ENCODE measurements around the gene GATA5.

Gene GATA5

DNA sequence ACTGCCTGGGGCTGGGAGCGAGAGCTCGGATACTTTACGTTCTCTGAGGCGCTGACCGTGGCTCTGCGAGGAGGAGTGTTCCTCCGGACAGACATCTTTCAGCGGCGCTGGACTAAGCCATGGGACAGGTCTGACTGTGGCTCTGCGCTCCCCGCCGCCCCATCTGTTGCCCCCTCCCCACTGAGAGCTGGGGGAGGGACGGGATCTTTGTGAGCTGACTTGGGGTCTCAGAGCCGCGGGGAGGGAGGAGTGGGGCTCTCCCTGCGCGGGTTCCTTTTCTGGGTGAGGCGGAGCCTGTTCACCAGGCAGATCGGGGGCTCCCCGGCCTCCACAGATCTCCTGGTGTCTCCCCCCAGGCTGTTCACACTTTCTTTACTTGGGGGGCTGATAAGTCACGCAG is 11.3 kb upstream of the GATA5 start:
- DNase-seq = no peak

DNA sequence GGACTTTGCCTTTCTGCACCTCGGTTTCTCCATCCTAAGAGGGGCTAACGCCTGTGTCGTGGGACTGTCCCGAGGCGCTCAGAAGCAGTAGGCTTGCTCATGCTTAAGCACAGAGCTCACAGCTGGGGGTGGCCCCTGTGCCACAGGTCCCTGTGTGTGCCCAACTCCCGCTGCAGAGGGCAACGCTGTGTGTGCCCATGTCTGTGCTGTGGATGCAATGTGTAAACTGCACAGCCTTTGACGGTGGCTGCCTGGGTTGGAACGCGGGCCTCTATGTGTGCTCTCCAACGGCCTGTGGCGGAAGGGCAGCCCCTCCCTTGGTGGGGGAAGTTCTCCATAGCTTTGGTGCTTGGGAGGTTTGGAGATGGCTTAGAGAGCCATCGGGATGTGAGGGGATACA is 10.7 kb upstream of the GATA5 start:
- no peak for DNase-seq

DNA sequence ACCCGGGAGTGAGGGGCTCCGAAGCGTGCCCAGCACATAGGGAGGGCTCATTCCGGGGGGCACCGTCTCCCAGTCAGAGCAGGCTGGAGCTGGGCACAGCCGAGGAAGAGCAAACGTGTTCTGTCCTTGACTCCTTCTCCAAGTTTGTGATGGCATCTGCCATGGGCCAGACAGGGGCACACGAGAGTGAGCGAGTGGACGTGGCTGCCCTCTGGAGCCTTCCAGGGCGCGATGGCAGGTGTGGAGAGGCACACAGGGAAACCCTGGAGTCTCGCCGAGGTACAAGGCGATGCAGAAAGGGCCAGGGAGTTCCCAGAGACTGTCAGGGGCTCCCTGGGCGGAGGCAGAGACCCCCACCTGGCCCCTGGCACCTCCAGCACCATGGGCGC is 9.9 kb upstream of the GATA5 start:
- DNase-seq = no peak

DNA sequence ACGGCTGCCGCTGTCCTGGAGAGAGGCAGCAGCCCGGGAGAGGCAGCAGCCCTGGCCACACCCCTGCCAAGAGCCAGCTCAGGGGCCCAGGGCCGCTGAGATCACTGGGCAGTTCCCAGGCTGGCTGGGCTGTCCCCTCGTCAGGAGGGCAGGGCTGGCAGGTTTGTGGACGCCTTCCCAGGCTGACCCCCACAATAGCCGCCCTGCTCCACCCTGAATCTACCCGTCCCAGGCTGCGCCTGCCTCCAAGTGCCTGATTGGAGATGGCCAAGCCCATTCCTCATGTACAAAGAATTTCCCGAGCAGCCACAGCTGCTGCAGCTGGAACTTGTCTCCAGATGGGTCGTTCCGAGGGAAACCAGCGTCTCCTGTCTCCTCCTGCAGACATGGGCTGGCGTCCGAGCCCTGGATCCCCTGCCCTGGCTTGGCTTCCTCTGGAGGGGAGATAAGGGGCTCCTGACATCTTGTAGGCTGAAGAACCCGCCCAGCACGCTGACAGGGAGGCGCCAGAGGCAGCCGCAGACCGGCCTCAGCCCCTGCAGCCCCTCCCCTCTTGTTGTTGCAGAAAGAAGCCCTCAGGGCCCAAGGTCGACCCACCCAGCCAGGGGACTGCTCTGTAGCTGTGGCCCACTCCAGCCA is 9.4 kb upstream of the GATA5 start:
- no peak for DNase-seq

DNA sequence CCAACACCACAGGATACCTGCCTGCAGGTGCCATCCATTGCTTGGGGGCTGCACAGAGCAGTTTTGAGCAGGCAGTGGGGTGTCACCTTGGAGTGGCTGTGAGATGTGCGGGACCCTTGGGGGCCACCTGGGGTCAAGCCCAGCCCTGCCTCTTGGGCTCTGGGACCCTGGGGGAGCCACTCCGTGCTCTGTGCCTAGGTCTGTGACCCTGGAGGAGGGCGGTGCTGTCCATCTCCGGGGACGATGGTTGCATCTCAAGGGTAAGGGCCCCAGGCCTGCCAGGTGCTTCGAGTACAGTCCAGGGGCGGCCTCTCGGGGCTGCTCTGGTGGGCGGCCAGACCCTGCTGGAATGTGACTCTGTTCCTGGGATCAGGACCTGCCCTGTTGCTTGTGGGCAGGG is 8.7 kb upstream of the GATA5 start:
- no peak for DNase-seq

DNA sequence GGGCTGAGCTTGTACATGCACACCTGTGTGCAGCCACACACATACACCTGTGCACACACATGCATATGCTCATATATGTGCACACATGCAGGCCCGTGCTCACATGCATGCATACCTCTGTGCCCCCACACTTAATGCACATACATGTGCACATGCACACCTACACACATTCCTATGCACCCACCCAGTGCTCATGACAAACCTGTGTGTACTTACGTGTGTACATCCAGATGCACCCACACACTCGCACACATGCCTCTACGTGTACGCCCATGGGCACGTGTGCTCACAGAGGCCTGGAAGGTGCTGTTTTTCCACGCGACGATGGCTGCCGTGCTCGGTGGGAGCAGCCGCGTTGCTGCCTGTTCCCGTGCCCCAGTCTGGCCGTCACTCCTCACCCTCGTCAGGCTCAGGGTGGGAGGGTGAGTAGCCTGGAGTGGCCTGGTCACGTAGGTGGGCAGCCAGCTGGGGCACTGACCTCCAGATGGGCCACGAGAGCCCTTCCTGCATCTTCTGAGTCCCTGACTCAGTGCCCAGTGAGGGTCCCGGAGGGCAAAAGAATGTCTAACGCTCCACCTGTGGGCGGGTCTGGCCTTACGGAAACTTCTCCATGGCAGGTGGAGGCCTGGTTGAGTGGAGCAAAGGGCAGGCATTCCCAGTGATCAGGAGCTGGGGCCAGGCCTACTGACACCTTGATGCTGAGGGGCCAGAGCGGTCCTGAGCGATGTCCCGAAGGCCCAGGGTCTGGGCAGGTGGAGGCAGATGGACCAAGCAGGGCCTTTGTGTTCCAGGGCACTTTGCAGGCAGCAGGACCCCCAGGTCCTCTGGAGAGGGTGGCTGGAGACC is 8.0 kb upstream of the GATA5 start:
- no peak for DNase-seq

DNA sequence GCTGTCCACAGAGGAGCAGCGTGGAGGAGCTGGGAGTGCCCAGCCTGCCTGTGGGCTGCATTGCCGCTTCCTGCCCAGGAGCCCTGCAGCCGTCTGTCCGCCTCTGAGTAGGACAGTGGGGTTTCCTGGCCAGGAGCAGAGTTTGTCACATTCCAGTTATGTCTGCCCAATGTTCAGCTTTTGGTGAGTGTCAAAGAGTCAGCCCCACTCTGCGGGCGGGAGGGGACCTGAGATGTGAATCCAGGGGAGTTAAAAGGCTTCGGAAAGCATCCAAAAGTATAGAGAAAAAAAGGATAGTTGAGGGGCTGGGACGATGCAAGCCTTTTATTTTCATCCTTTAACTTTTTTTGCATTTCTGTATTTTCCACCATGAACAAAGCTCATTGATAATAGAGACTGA is 7.2 kb upstream of the GATA5 start:
- no peak for DNase-seq

DNA sequence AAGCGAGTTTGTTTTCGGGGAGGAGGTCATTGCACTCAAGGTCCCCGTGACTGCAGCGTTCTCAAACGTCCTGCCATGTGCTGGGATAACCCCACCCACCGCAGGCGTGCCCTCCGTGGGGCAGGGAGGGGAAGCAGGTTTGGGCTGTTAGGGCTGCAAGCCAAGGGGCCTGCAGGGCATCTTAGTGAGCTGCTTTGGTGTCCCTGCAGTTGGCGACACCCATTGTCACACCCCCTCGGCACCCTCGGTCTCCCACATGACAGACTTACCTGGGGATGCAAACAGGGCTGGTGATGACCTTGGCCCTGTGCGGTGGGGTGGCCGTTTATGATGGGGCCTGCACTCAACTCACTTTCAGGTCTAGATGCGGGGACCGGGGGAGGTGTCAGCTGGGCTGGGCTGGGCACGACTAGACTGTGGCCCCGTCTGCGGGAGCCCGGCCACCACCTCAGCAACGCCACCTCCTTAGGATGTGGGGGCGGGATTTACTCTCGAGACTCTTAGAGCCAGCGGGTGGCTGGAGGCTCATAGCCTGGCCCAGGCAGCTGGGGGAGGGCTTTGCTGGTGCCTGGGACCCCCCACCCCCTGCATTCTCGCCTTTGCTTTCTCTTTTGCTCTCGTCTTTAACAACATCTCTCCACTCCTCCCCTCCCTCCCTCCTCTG is 6.5 kb upstream of the GATA5 start:
- no peak for DNase-seq

DNA sequence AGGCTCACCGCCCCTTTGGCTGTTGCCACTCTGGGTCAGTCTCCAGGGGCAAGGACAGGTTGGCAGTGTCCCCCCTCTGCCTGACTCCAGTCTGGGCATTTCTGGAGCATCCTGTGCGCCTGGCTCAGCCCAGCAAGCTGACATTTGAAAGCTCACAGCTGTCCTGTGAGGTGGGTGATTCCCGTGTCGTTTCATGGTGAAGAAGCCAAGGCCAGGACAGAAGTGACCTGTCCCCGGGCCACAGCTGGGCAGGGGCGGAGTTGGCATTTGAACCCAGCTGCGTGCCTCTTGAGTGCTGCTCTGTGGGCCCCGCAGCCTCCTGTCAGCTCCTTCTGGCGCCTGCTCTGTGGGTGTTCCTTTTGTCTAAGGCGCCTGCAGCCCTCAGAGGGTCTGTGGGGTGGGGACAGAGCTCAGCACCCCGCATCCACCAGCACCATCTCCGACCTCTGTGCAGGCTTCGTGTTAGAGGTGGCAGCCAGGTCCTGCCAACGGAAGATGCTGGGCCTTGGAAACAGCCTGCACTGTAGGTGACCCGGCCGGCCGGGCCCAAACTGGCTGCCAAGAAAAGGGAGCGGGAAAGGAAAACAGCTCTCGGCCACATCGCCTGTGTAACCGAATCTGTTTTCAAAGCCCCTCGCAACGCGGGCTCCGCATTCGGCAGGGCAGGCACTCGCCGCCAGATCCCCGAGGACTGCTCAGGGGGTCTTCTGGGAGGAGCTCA is 5.8 kb upstream of the GATA5 start:
- DNase-seq = no peak

DNA sequence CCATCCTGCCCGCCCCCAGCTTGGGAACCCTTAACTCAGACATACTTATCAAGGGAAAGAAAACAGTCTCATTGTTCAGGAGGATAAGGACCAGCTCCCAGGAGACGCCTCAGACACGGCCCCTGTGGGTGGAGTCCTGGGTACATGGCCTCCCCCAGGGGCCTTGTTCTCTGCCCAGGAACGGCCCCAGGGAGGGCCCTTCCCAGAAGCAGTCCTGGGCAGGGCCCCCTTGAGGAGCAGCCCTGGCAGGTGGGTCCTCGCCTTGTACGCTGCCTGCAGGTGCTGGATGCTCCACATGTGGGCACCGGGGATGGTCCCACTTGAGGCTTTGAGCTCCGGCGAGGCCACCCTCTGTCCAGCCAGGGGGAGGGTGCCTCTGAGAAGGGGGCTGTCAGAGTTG is 4.5 kb upstream of the GATA5 start:
- no peak for DNase-seq

DNA sequence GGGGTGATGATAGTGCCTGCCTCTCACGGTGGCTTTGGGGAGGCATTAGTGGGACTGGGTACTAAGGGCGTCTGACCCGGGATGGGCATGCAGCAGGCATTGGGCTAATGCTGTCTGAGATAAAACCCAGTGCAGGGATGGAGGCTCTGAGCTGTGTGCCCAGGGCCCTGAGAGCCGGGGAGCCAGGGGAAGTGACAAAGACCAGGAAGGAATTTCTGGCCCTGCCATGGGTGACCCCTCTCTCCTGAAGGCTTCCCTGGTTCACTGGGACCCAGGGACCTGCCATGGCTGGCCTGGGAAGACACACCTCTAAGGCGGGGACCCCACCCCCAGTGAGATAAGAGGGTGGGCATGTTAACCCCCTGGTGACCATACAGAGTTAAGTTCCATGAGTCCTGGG is 3.9 kb upstream of the GATA5 start:
- DNase-seq = no peak

DNA sequence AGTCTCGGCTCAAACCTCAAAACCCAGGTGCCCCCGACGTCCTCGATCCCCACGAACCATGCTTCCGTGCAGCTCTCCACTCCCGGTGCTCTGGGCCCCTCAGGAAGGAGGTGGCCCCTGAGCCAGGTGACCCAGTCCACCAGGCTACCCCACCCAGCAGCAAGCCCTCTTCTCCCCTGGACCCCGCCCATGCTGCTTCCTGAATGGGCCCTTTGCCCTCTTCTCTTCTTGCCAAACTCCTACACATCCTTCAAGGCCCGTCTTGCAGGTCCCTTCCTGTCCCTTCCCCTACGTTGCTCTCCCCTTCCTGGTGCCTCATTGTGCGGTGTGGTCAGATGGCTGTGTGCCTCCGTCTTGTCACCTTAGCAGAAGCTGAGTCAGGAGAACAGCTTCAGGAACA is 3.4 kb upstream of the GATA5 start:
- no peak for DNase-seq

DNA sequence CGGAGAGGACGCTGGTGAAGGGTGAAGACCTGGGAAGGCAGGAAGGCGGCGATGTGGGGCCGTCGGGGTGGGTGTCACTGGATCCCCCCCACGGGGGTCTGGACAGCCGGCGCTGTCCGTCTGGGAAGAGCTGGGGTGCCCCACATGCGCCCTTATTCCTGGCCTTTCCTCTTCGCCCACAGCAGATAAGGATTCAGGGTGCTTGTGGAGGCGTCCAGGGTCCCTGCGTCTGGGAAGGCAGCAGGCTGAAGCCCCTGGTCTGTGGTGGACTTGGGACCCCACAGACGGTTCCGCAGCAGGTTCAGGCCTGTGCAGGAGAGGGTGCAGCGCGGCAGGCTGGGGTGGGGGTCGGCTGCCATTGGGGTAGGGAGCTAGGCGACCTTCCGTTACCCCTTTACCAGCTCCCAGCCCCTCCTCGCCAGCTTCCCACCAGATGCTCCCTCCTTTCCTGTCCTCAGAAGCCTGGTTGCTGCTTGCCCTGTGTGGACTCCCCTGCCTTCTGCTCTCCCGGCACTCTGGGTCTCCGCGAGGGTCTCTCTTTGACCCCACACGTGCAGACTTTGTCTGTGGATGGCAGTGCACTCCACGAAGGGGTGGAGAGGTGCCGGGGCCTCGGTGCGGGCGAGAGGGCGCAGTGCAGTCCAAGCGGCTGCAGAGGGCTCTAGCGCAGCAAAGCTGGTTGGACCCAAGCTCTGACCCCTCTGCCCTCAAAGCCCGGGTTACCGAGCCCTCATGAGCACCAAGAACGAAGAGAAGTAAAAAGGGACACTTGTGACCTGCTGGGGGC is 2.1 kb upstream of the GATA5 start:
- no peak for DNase-seq

DNA sequence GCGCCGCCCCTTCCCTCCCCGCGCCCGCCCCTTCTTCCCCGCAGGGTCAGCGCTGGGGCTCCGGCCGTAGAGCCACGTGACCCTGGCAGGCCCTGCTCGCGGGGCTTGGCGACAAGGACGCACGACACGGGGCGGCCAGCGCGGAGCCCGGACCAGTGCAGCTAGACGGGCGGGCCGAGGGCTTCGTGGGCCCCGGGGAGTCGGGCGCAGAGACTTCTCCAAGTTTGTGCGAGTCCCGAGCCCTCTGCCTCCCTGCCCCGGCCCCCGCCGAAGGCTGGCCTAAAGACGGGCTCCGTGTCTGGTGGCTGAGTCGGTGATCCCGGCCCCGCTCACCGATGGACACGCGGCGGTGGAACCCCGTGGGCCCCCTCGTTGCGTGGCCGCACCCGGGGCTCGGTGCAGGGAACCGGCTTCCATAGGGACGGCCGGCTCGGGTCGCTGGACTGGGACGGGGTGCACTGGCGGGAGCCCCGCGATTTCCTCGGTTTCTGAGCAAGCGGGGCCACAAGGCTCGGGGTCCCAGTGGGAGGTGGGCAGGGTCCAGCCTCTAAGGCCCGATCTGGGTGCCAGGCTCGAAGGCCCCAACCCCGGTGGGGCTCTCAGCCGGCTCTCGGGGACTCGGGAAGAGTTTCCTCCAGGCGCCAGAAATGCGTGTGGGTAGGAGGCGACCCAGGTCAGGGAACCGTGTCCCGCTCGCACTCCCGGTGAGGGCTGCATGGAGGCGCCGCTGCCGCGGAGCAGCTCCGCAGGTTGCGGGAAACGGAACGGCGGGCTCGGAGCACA is 452 bp upstream of the GATA5 start:
- DNase-seq = no peak

DNA sequence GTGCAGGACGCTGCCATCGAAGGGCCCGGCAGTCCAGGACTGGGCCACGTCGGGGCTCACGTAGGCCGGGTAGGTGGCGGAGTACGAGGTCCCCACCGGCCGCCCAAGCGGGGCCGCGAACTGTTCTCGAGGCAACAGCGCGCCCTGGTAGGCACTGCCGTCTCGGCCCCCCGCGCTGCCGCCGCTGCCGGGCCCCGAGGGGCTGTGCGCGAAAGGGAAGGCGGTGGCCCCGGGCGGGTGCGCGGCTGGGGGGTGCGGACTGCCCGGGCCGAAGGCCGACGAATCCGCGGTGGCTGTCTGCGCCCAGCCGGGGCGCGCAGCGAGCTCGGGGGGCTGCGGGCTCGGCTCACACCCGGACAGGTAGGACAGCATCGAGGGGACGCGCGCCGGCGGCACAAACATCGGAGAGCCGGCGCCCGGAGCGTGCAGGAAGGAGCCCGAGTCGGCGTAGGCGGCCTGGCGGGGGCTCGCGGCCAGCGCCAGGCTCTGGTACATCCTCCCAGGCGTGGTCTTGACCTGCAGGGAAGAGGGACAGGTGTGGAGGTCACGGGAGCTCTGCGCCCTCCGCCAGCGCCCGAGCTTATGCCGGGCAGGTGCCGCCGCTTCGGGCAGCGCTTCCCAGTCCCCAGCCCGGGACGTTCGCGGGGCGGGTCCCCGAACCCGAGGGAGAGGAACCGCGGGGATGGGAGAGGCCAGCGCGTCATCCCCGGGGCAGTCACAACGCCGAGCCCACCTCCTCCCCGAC is 596 bp downstream of the GATA5 start:
- DNase-seq = no peak

DNA sequence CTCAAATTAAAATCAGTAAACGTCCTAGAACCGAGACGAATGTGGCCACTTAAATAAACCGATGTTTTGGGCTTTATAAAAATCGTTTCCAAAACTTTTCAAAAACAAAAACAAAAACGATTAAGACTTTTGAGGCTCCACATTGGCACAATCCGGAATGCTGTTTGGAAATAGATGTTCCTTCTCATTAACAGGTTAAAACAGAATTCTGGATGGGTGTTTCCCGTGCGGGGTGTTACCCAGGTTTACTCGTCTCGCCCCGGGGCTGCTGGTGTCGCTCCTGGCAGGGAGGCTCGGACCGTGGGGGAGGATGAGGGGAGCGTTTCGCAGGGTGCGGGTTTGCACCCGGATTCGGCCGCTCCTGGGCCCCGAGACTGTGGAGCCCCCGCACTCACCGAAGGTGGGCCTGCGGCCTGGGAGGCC is 1.2 kb downstream of the GATA5 start:
- DNase-seq = no peak

DNA sequence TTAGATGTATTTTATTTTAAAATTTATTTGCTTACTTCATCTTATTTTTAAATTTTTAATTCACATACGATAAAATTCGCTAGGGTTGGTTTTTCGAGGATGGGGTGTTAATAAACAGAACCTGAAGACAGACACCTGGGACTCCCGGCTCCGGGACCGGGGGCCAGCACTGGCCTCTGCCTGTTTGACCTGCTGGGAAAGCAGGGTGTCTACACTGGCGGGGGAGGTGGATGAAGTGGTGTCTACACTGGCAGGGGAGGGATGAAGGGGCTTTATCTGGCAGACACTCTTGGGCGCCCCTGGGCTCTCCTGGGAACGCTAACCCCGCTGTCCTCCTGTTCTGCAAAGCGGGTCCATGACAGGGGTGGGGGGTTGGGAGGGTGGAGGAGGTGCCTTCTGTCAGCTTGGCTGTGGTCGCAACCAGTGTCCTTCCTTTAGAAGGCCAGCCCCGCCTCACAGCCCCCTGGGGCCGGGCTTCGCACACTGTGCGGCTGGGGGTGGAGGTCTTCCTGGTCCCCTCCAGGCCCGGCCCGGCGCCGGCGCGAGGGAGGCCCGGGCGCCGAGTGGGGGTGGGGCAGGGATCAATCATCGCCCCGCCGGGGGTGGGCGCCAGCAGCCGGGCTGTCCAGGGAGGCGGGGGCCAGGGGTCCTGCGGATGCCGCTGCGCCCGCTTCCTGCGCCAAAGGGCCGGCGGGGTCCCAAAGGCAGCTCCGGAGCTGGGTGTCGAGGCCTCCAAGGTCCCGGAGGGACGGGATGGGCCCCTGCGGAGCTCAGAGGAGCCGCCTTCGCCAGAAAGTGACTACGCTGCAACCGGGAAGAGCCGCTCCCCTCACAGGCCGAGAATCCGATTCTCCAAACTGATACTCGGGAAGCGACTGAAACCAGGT is 1.8 kb downstream of the GATA5 start:
- no peak for DNase-seq

DNA sequence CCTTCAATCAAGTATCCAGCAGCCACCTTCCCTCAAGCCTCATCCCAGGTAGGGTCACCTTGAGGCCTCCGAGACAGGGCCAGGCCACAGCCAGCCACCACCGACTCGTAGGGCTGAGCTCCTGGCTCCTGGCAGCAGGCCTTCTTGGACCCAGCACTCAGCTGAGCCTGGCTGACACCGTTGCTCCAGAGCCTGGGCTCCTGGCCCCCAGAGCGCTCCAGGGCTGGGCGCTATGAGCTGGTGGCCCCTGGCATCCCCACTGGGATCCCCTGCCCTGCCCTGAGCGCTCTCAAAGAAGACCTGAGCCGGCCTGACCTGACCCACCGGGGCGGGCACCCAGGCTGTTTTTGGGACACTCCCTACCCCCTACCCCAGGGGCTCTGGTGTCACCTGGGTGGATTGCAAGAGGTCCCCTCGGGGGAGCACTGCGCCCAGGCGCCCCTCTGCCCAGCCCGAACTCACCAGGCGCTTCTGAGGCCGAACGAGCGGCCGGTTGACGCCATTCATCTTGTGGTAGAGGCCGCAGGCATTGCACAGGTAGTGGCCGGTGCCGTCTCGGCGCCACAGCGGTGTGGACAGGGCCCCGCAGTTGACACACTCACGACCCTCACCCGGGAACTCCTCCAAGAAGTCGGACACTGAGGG is 2.7 kb downstream of the GATA5 start:
- DNase-seq = no peak
